Endometrium (tissue), 2 donors: ENCODE results near the gene CDK5RAP2.

Experiments
- FAIRE-seq: peaks from 2 replicates; lab custom pipeline; 2012; peaks lifted over from hg19 to GRCh38; lab: Jason Lieb, UNC
- donor health status: control.
- donor health status: control.

CDK5RAP2 gene

DNA sequence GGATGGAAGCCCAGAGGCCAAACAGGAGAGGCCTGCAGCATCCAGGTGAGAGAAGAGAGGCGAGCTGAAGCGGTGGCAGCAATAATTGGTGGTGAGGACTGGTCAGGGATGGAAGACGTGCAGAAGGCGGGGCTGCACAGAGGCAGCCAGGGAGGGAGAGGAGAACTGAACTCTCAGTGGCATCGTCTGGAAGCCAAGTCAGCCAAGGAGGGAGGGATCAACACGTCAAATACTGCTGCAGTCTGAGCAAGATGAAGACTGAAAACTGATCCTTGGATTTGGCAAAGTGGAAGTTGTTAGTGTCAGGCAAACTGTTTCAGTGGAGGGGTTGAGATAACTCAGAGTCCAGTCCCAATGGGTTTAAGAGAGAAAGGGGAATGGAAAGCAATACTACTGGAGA lies 145.4 kb downstream of the CDK5RAP2 start:
- no peak for FAIRE-seq

DNA sequence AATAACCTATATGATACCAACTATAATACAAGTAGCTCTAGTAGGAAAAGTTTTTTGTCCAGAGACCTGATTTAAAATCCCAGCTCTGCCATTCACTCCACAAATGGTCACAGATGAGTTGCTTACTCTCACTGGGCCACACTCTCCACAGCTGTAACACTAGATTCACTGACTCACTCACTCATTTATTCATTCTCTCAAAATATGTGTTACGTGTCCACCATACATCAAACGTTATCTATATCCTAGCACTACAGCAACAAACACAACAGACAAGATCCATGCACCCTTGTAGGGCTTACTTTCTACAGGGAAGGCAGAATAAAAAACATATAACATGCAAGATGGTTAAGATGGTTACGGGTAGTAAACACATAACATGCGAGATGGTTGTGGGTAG lies 146.3 kb downstream of the CDK5RAP2 start:
- FAIRE-seq: no peak

DNA sequence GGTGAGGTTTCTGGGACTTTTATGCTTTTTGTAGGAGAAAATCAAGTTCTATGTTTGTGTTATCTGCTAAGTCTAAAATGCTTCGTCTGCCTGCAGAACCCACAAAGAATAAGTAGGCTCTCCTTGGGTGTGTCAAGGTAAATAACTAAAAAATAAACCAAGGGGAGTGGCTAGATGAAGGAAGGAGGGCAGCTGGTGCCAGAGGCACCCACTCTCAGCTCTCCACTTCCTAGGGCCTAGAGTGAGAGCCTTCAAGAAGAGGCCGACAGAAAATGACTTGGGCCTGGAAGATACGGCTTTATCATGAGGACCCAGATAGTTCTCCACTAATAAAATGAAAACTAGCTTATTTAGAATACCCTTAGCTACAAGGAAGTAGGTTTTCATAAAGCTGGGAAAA lies 147.4 kb downstream of the CDK5RAP2 start:
- no peak for FAIRE-seq

DNA sequence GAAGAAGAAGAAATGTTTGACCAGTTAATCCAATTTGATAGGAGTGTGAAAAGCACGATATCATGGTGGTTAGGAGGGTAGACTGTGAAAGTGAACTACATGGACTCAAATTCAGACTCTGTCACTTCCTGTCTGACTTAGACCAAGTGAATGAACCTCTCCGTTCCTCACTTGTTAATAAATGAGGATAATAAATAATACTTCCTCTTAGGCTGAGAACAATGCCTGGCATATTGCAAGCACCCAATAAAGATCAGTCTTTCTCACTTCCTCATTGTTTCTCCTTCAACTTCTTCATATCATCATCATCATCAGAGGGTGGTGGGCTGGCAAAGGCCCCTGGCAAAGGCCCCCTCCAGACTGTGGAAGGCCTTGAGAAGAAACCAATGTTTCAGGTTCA lies 148.7 kb downstream of the CDK5RAP2 start:
- no peak for FAIRE-seq

DNA sequence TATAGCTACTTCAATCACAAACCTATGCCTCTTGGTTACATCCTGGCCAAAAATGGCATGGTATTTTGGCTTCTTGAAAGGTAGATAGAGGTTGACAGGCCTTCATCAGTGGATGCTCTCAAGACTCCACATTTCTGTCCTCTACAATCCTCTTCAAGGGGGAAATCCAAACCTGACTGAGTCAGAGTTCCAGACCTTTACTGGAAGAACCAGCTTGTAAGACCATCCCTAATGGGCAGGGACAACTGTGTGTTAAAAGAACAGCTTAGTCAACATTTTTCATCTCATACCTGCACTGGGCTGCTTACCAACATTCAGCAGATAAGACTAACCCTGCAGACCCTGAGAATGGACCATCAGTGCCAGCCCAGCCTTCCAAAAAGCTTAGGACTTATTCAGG lies 155.7 kb downstream of the CDK5RAP2 start:
- FAIRE-seq: no peak

DNA sequence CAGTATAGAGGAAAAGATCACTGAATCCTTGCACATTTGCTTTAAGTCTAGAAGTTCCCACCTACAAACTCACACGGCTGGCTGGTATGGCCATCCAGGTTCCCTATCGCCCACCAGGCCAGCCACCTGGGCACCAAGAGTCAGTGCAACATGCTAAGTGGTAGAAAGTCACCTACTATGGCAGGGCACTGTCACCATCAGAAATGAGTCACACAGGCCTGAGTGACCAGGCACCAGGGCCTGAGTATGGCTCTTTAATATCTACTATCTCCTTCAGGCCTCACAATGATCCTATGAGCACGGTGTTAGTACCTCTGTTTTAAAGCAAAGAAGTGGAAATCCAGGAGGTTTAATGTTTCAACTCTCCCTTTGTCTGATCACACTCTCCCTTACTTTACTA lies 156.2 kb downstream of the CDK5RAP2 start:
- no peak for FAIRE-seq

DNA sequence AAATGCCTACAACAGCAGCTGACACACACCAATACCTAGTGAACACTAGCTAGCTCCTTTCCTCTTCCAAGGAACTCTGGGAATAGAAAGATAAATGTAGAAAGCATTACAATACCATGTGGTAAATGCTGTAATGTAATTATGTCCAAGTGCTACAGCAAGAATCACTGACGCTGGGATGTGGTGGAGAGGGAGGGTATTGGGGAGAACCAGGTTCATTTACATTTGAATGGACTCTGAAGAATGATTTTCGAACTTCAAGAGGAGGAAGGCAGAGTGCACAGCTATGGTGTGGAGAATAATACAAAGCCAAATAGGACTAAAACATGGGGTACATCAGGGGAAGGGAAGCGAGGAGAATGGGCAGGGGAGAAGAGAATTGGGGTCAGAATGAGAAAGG lies 158.0 kb downstream of the CDK5RAP2 start:
- no peak for FAIRE-seq

DNA sequence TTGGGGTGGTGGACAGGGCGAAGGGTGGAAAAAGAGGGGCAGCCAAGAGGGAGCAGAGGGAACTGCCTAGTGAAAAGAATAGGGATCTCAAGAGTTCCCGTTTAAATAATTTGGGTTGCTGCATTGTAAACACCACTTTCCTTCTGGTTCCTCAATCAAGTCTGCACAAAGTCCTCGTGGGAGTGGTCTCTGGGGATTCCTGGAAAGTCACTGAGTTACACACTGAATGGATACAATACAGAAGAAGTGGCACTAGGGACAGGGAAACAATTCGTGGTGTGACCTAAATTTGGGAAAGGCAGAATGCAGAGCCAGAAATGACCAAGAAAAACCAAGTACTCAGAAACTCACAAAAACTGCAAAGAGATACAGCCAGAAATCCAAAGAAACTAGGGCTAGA lies 161.7 kb downstream of the CDK5RAP2 start:
- FAIRE-seq: no peak

DNA sequence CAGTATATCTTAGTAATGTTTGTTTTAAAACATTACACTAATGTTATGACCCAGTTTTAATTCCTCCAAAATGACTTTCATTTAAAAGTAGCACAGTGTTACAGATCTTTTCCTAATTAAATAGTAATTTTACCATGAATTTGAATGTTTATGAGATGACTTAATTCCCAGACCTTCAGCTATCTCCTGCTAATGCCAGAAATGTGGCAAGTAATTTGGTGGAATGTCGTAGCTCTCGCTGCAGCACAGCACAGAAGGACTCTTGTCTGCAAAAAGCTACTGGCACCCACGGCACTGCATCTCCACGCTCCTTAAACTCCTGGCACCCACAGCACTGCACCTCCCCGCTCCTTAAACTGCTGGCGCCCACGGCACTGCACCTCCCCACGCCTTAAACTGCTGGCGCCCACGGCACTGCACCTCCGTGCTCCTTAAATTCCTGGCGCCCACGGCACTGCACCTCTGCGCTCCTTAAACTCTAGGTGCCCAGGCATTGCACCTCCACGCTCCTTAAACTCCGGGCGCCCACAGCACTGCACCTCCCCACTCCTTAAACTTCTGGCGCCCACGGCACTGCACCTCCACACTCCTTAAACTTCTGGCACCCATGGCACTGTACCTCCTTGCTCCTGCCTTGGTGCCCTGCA lies 163.1 kb downstream of the CDK5RAP2 start:
- FAIRE-seq: no peak

DNA sequence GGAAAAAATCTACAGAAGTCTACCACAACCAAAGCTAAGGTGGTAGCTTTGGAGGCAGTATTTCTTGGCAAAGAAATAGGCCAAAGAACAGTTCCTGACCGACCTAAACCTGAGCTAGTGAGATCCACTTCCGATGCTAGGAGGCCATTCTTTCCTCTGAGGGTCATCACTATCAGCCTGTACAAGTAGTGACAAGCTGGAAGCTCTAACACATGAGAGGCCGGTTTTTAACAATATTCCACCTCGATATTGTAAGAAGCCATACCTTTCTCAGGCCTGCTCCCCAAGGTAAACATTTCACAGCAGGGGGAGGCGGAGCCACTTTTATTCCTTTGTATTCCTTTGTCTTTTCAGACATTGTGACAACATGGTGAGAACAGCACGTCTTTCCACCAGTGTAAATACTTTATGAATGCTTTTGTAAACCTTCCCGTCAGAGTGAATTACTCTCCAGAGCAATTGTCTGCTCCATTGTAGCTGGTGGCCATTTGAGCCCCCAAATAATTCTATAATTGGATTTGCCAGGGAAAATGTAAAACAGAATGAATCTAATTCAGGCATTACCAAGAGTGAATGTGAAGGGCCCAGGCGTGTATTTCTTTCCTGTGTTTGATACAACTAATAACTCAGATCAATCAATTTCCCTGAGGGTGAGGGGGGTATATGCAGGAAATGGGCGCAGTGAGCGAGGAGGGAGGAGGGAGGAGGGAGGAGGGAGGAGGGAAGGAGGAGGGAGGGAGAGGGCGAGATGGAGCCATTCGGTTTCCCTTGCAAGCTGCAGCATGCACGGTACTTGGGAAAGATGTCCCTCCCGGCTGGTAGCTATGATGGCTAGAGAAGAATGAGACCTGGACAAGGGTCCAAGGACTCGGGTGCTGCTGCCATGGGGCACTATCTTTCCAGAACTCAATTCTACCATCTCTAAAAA lies 166.6 kb downstream of the CDK5RAP2 start:
- no peak for FAIRE-seq

DNA sequence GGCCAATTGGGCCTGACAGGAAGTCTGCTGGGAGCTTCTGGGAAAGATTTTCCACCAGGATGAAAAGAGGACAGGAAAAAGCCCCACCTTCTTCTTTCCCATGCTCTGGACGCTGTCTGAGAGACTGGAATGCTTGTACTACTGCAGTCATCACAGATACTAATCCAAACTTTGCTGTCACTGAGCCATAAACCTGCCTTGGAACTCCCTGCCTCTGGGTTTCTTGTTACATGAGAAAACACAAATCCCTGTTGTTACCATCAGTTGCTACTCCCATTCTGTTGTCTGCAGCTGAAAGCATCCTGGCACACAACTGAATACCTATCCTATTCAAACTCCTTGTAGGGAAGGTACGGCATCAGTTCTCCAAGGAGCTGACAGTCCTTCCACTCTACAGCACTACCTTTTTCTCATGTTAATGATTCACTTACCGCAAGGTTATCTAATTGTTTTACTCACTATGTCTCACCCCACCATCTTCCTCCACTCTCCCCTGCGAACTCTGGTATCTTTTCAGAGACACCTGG lies 167.5 kb downstream of the CDK5RAP2 start:
- no peak for FAIRE-seq

DNA sequence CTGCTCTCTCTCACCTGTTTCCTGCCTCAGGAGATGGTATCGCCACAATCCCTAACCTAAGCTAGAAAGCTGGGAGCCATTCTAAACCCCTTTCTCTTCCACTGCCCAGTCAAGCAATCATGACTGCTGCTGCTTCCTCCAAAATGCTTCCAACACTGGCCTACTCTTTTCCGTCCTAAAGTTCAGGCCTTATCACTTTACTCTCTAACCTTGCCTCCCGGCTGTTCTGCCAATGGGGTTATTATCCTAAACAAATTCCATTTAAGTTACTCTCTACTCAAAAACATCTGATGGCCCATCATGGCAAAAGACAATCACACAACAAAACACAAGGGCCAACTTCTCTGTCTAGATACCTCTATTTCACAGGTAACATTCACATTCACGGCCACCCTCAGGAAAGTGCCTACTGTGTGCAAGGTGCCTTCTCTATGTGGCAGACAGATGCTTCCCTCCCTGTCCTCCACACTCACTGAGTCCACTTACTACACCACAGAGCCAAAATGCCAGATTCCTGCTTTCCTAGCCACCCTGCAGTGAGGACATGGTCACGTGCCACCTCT lies 168.0 kb downstream of the CDK5RAP2 start:
- no peak for FAIRE-seq

DNA sequence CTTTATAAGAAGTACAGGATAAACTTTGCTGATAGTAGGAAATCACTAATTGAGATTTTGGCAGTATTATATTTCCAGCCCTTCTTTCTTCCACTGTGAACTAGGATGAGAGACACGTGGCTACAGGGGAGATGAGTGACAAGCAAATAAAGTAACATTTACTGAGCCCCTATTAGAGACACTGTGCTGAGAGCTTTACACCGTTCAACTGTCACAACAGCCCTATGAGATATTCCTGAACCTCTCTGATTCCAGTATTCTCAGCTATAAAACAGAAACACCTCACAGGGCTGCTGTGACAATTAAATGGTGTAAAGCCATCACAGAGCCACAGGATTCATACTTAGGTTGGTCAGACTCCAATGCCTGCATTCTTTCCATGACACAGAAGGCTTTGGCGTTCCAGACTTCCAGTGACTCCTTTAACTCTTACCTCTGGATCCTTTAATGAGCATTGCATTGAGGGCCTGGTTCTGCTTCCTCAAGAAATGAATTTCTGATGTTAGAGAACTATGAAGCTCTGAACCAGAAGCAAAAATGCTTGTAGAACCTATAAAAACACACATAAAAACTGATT lies 169.0 kb downstream of the CDK5RAP2 start:
- no peak for FAIRE-seq

DNA sequence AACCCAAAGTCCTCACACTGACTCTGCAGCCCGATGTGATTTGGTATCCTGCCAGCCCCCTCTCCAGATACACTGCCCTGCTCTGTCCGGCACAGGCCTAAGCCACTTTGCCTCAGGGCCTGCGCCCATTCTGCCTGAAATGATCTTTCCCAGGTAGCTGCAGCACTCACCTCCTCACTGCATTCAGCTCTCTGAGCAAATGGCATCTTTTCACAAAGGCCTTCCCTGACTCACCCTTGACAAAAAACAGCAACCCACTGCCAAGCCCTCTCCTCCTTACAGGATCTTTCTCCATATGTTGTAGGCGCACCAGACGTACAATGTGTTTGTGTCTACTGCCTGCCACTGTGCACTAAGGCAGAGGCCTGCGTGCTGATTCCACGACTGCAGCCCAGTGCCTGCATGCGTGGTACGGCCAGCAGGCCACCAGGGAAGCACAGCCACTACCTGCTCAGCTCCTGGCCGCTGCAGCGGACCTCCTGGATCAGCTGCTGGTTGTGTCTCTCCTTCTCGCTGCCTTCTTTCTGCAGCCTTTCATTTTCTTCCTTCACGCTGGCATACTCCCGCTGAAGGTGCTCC lies 171.2 kb downstream of the CDK5RAP2 start:
- no peak for FAIRE-seq

DNA sequence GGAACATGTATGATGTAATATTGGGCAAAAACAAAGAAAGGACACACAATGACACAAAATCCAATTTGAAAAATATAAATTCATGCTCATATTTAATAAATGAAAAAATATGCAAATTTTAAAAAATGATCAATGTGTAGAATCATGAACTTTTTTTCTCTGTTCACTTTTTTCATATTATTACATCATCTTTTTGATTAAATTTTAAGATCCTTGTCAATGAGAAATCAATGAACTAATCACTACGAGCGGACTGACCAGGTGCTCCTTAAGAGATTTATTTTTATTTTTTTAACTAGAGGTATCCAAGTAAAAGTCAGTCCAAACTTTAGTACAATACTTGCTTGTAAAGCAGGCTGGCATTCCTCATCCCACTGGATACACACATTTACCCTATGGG lies 174.1 kb downstream of the CDK5RAP2 start:
- no peak for FAIRE-seq

DNA sequence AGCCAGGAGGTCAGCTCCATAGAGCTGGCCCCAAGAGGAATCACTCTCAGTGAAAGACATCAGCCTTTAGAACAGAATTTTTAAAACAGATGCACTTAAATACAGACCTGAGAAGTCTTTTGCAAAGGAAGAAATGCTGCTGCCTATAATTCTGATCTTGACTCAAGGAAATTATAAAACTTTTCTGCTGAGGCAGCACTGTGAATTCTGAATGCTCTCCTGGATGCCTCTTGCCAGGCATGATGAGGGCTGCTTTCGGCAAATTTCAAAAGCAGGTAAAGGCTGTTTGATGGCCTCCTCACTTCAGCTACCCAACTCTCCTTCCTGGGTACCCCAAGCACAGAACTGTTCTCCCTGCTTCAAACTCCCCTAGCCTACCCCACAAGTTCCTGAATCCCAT lies 174.8 kb downstream of the CDK5RAP2 start:
- no peak for FAIRE-seq

DNA sequence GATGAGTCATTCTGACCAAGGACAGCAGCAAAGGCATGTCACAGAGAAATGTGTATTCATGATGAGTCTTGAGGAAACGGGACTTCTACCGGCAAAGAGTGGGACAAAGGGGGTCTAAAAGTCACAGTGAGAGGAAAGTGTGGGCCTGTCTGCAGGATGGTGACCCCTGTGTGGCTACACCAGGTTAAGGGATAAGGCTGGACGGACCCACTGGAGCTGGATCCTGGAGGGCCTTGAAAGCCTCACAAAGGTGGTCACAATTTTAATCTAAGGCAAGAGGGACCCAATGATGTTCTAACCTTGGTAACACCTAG lies 176.5 kb downstream of the CDK5RAP2 start:
- FAIRE-seq: no peak

DNA sequence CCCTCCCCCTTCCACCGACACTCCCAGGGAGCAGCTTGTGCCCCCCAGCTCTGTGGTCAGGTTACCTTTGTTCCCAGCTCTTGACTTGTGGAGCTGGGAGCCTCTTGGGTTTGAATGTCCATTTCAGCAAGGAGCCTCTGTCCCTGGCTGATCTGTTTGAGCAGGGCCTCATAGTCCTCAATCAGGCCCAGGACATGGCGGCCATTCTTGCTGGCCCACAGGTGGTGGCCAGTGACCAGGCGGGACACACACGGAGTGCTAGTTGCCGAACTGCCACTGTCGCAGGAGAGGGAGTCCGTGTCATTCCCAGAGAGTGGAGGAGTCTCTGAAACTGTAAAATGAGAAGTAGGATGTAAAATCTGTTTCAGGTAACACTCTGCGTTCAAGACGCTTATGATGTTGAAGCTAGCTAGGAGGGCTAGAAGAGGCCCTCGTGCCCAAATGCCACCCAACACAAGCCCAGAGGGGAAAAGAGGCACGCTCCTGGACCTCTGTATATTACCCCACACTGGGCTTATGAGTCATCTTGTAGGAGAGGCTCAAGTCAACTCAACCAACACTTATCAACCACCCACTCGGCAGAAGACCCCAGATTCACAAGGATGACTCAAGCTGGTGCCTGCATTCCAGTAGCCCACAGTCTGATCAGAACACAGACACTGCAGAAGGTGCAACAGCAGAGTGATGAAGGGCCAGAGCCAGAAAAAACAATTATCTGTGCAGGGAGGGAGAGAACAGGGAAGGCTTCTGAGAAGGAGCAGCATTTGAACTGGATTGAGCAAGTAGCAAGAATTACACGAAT lies 177.0 kb downstream of the CDK5RAP2 start:
- no peak for FAIRE-seq

DNA sequence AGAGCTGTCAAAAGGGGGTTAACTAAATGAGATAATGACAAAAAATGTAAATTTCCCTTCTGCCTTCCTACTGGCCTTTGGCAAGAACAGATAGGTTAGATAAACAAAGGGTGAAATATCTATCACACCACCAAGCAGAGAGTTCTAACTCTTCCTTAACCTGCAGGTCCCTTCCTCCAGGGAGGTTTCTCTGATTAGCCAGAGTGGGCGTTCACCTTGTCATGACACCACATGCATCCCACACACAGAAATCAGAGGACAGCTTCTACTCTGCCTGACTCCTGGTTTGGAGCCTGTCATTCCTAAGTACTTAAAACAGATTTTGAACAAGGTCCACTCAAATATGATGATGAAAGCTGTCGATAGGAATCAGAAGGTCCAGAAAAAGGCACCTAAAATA lies 180.0 kb downstream of the CDK5RAP2 start:
- no peak for FAIRE-seq

DNA sequence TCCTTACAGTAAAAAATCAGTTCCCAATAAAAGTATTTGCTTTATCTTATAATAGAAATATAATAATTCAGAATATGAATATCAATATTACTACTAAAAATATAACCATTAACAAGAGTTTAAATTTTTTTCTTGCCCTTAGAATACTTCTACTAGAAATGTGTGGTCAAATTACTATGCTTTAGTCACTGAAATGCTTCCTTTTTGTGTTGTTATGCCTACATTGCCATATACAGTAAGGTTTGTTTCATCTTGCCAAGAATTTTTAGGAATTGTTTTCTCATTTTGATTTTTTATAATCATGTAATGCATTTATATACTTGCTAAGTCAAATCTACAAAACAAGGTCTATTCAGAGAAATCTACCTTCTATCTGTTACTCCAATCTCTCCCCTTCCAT lies 181.7 kb downstream of the CDK5RAP2 start:
- FAIRE-seq: no peak

DNA sequence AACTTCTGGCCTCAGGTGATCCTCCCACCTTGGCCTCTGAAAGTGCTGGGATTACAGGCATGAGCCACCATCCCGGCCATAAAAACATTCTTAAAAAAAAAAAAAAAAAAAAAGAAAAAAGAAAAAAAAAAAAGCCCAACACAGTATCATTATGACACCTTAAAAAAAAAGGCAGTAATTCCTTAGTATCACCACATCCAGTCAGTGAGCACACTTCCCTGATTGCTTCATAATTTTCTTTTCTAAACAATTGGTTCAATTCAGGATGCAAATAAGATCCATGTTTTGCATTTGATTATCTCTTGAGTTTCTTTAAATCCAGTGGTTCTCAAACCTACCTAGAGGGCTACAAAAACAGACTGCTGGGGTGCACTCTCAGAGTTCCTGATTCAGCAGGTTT lies 182.5 kb downstream of the CDK5RAP2 start:
- no peak for FAIRE-seq

DNA sequence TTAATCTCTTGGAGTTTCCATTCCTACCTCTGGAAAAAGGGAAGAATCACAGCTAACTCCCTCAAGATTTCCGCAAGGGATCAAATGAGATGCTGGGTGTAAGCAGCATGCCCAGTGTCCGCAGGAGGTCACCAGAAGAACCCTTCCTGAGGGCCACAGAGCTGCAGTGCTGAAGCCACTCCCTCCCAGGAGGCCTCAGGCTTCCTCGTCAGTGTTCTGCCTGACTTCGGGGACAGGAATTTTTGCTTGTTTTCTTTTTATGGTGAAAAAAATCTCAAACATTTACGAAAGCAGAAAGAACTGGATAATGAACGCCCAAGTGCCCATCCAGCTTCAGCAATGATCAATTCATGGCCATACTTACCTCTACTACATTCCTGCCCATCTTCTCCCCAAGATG lies 183.0 kb downstream of the CDK5RAP2 start:
- no peak for FAIRE-seq
